Progenitor cell of endocrine pancreas (in vitro differentiated cells): Measurements from ENCODE around the gene VPS52. TPM values are rescaled to one million over a fixed set of nuclear protein-coding genes. Genes with fewer than 3 reads are reported as not detected.

Source experiments
- DNase-seq: peaks from one replicate; pipeline ENCODE4 v3.0.0; 2021; ENCODE audit warnings: low spot score; ENCODE audit not compliant: unreplicated experiment
- H3K27ac Mint-ChIP-seq: 2 replicates; pipeline ENCODE4 v1.8.0; 2021; ENCODE audit warnings: mild to moderate bottlenecking, moderate library complexity, mixed read lengths
- H3K27me3 Mint-ChIP-seq: 2 replicates; pipeline ENCODE4 v1.8.0; 2021; ENCODE audit warnings: mixed read lengths
- H3K36me3 Mint-ChIP-seq: 2 replicates; pipeline ENCODE4 v1.8.0; 2022; ENCODE audit warnings: mixed read lengths; ENCODE audit not compliant: insufficient read depth
- H3K4me1 Mint-ChIP-seq: 2 replicates; pipeline ENCODE4 v1.8.0; 2021; ENCODE audit warnings: low read depth, mixed read lengths
- H3K4me3 Mint-ChIP-seq: 2 replicates; pipeline ENCODE4 v1.8.0; 2021; ENCODE audit warnings: low read depth, mild to moderate bottlenecking, moderate library complexity, mixed read lengths
- H3K9me3 Mint-ChIP-seq: 2 replicates; pipeline ENCODE4 v1.8.0; 2021; ENCODE audit warnings: low read depth, mixed read lengths
- total RNA-seq: library from RNA; stranded (reverse); gene quantifications from 2 replicates; pipeline ENCODE4 v1.2.1, GENCODE V29; 2021
- TF ChIP-seq, protein P1 (sequence below): fragments of 200-600 bp; sonication (generic); IDR thresholded peaks from one replicate; pipeline ENCODE4 v1.5.0; 2021; ENCODE audit warnings: antibody characterized with exemption, mild to moderate bottlenecking; ENCODE audit not compliant: unreplicated experiment

VPS52 gene
- total RNA-seq, 1 donor from 2014 or later = 77.2 TPM

DNA sequence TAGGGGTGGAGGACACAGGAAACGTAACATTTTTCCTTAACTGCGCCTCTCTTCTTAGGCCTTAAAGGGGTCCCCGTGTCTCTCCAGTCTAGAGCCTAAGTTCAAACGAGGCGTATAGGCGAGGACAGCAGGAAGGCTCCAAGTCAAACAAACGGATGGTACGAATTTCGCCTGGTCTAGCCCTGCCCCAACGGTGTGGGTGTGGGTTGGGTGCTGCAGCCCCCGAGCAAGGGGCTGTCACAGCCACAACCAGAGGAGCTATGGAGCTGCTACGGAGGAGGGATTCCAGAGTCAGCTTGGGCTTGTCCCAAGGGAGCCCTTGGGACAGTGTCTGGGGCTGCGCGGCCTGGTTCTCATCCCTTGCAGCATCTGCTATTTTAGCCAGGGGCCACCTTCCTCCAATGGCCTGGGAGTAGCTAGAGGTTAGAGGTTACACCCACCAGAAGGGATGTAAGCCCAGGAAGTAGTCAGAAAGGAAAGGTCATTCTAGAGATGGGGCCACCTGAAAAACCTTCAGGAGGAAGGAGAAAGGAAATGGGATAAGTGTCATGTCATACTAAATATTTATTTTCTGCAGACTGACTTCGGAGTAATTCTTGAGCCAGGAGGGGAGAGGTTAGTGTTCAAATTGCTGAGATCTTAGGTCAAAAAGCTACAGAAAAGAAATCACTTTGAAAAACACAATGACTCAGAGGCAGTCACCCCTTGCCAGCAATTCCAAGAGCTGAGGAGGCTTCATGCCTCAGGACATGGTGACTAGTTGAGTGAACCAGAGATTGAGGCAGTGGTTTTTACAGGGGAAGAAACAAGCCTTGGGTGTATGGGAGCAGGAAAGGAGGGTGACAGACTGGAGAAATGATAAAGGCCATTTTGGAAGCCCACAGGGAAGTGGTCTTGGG lies 21.7 kb downstream of the VPS52 start:
- H3K27ac Mint-ChIP-seq = peak overlapping the region; percentile 49
- H3K4me3 Mint-ChIP-seq = peak overlapping the region; percentile 73
- no peaks in the 10 kb centered on the region for H3K9me3 Mint-ChIP-seq
- DNase-seq = no peak
- peaks cover 15% of the 10 kb centered on the region for H3K27me3 Mint-ChIP-seq
- peaks cover 18% of the 10 kb centered on the region for H3K4me1 Mint-ChIP-seq
- H3K36me3 Mint-ChIP-seq = peaks cover 14% of the 10 kb centered on the region
- TF ChIP-seq, protein P1, sequence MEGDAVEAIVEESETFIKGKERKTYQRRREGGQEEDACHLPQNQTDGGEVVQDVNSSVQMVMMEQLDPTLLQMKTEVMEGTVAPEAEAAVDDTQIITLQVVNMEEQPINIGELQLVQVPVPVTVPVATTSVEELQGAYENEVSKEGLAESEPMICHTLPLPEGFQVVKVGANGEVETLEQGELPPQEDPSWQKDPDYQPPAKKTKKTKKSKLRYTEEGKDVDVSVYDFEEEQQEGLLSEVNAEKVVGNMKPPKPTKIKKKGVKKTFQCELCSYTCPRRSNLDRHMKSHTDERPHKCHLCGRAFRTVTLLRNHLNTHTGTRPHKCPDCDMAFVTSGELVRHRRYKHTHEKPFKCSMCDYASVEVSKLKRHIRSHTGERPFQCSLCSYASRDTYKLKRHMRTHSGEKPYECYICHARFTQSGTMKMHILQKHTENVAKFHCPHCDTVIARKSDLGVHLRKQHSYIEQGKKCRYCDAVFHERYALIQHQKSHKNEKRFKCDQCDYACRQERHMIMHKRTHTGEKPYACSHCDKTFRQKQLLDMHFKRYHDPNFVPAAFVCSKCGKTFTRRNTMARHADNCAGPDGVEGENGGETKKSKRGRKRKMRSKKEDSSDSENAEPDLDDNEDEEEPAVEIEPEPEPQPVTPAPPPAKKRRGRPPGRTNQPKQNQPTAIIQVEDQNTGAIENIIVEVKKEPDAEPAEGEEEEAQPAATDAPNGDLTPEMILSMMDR = no peak

DNA sequence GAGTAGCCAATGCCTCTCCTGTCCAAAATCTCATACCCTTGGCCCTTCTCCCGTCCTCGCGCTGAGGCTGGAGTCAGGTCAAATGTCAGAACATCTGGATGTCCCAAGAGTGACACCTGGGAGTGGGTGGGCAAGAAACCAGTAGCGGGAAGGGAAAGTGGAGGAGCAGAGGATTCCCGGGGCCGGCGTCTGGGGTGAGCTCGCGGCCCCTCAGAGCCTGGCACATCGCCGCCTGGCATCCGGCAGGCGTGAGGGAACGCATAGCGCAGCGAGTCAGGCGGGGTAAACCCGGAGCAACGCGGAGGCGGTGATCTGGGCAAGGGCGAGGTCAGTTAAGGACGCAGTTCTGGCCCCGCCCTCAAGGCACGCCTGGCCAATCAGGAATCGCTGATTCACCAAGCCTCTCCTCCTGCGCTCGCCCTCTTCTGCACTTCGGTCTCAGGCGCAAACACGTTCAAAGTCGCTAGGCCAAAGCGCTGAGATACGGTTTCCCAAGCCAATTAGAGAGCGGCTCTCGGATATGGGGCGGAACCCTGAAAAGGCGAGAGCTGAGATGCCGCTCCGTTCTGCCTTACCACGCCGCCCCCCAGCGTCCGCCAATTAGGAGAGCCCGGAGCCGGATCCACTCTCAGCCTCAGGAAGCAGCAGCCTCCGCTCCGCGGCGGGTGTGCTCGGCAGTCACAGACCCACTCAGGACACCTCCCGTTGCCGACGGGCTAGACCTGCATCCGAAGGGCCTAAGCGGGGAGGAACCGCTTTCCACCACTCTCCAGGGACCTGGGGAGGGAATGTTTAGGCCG lies 22.5 kb downstream of the VPS52 start:
- peak overlapping the region; percentile 78 for H3K27ac Mint-ChIP-seq
- DNase-seq = peak; percentile 83
- H3K27me3 Mint-ChIP-seq = peaks cover 15% of the 10 kb centered on the region
- H3K9me3 Mint-ChIP-seq = no peaks in the 10 kb centered on the region
- peaks cover 14% of the 10 kb centered on the region for H3K36me3 Mint-ChIP-seq
- peaks cover 18% of the 10 kb centered on the region for H3K4me1 Mint-ChIP-seq
- peak overlapping the region; percentile 73 for H3K4me3 Mint-ChIP-seq
- TF ChIP-seq, protein P1 = no peak

DNA sequence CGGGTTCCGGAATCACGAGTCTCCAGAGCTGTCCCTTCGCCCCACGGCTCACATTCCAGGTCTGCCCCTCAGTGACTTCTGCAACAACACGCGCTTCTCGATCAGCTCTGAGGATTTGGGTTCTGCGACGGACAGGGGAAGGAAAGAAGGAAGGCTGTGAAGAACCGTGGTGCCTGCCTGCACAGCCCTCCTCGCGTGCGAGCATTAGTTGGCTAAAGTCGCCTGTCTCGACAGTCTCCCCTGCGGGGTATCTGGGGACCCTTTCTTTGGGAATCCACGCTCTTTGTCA lies 23.1 kb downstream of the VPS52 start:
- Mint-ChIP-seq H3K27ac (peak overlapping the region; percentile 49), H3K9me3 (no peaks in the 10 kb centered on the region), H3K4me3 (peak overlapping the region; percentile 73), H3K4me1 (peaks cover 18% of the 10 kb centered on the region), H3K36me3 (peaks cover 14% of the 10 kb centered on the region), H3K27me3 (peaks cover 18% of the 10 kb centered on the region)
- DNase-seq = no peak
- TF ChIP-seq, protein P1 = peak; percentile 1

DNA sequence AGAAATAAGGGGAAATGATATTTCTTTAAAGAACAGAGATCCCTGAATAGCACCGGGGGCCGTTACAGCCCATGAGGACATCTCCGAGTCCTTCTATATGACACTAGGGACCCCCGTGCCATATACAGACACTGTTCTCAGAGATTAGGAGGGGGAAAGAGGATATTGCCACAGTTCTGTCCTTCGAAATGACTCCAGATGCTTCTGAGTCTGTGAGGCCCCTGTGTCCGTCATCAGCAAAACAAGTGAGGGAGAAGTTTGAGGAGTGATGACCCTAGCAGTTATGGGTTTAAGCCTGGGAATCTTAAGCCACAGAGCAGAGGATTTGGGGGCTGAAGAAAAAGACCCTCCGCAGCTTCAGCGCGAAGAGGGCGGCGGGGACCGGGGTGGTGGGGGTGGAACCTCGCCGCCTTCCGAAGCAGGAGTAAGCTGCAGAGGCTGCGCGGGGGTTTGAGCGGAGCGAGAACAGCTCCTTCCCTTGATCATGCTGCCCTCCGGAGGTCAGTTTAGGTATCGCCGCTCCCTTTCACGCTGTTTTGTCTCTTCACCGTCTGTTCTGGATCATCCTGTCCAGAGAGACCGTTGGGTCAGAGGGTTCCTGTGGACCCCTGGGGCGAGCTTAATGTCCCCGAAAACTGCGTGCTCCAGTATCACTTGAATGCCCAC lies 23.6 kb downstream of the VPS52 start:
- peak; percentile 87 for DNase-seq
- Mint-ChIP-seq H3K27ac (peak overlapping the region; percentile 49), H3K4me3 (peak overlapping the region; percentile 73), H3K36me3 (peaks cover 14% of the 10 kb centered on the region), H3K9me3 (no peaks in the 10 kb centered on the region), H3K27me3 (peaks cover 22% of the 10 kb centered on the region), H3K4me1 (peaks cover 18% of the 10 kb centered on the region)
- TF ChIP-seq, protein P1 = peak; percentile 93

DNA sequence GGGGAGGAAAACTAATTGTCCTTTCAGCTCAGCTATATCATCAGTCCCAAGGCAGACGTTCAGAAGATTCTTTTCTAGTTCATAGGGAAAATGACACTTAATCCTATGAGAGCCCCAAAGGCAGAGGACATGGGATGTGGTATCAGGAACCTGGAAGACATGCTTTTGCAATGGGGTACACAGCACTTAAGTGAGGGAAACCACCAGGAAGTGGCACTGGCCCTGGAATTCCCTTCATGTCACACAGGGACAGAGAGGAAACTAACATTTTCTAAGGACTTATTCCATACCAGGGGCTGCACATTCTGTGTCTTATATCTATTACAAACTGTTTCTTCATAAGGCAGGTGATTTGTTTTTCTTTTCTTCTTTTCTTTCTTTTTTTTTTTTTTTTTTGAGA lies 28.2 kb downstream of the VPS52 start:
- H3K36me3 Mint-ChIP-seq = no peaks in the 10 kb centered on the region
- H3K9me3 Mint-ChIP-seq = no peaks in the 10 kb centered on the region
- H3K27me3 Mint-ChIP-seq = peaks cover 49% of the 10 kb centered on the region
- peaks cover 4% of the 10 kb centered on the region for H3K4me1 Mint-ChIP-seq
- no peak overlapping the region for H3K4me3 Mint-ChIP-seq
- no peak for DNase-seq
- H3K27ac Mint-ChIP-seq = no peak overlapping the region
- TF ChIP-seq, protein P1 = no peak
